Panc1 (cell line): Measurements from ENCODE around the gene NWD2.

Source experiments
- CTCF ChIP-seq: fragments of 450-650 bp; IDR thresholded peaks from 2 replicates; pipeline ENCODE4 v1.5.1; 2017; ENCODE audit warnings: mild to moderate bottlenecking
- POLR2AphosphoS5 ChIP-seq: IDR thresholded peaks from 2 replicates; pipeline ENCODE4 v1.6.1; 2012; ENCODE audit warnings: mild to moderate bottlenecking, low read depth, low read length, moderate library complexity
- TF ChIP-seq, protein P1 (sequence below), 2 experiments: IDR thresholded peaks; 2 replicates each; pipeline ENCODE4 v1.6.1; 2011 to 2012; ENCODE audit warnings: low read depth in 2 of 2, control low read depth in 1 of 2, low read length in 1 of 2, mild to moderate bottlenecking in 1 of 2, moderate library complexity in 1 of 2; ENCODE audit not compliant: insufficient read depth in 1 of 2

GRCh38 chr4:37465296-37465695, 220.8 kb downstream of the NWD2 start:
- TF ChIP-seq CTCF (no peak), POLR2AphosphoS5 (no peak)
- TF ChIP-seq, protein P1, sequence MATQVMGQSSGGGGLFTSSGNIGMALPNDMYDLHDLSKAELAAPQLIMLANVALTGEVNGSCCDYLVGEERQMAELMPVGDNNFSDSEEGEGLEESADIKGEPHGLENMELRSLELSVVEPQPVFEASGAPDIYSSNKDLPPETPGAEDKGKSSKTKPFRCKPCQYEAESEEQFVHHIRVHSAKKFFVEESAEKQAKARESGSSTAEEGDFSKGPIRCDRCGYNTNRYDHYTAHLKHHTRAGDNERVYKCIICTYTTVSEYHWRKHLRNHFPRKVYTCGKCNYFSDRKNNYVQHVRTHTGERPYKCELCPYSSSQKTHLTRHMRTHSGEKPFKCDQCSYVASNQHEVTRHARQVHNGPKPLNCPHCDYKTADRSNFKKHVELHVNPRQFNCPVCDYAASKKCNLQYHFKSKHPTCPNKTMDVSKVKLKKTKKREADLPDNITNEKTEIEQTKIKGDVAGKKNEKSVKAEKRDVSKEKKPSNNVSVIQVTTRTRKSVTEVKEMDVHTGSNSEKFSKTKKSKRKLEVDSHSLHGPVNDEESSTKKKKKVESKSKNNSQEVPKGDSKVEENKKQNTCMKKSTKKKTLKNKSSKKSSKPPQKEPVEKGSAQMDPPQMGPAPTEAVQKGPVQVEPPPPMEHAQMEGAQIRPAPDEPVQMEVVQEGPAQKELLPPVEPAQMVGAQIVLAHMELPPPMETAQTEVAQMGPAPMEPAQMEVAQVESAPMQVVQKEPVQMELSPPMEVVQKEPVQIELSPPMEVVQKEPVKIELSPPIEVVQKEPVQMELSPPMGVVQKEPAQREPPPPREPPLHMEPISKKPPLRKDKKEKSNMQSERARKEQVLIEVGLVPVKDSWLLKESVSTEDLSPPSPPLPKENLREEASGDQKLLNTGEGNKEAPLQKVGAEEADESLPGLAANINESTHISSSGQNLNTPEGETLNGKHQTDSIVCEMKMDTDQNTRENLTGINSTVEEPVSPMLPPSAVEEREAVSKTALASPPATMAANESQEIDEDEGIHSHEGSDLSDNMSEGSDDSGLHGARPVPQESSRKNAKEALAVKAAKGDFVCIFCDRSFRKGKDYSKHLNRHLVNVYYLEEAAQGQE (IDR thresholded peaks at IDR 0.05; ENCODE audit: insufficient read depth in 1 of 2, low read depth in 2 of 2, low read length in 1 of 2) = no peak
